Astrocyte of the spinal cord (primary cell): ENCODE measurements around the gene SEMG2.

ENCODE experiments used
- DNase-seq: peaks from one replicate; pipeline ENCODE4 v3.0.0; 2011; ENCODE audit warnings: low read depth, low spot score
- H3K4me3 ChIP-seq: 2 replicates; pipeline ENCODE4 v1.5.1; 2011; ENCODE audit warnings: low read depth, mild to moderate bottlenecking, low read length, moderate library complexity
- CTCF ChIP-seq: IDR thresholded peaks from 2 replicates; pipeline ENCODE4 v1.5.1; 2012; ENCODE audit warnings: low read depth, mild to moderate bottlenecking, low read length, inconsistent platforms
- in situ Hi-C: cut with HindIII; loops from 2 replicates; pipeline ENCODE4 v1.10.0; 2017; ENCODE audit warnings: low sequenced_read_pairs

The SEMG2 gene

GRCh38 chr20:45246109-45246508 lies 24.9 kb downstream of the SEMG2 start:
- in situ Hi-C loops: no loop called here
- no peak for TF ChIP-seq CTCF
- H3K4me3 ChIP-seq: no peak overlapping the region
- no peak for DNase-seq

GRCh38 chr20:45247865-45248264 lies 26.7 kb downstream of the SEMG2 start:
- TF ChIP-seq CTCF: no peak
- no peak for DNase-seq
- no peak overlapping the region for H3K4me3 ChIP-seq
- in situ Hi-C loops: no loop called here

- no peak overlapping the region for H3K4me3 ChIP-seq
- in situ Hi-C loops: no loop called here
- no peak for TF ChIP-seq CTCF
- no peak for DNase-seq
Measured at GRCh38 chr20:45248609-45249008, 27.4 kb downstream of the SEMG2 start.

GRCh38 chr20:45251884-45252560 lies 30.8 kb downstream of the SEMG2 start:
- DNase-seq: no peak
- in situ Hi-C loops: no loop called here
- H3K4me3 ChIP-seq: no peak overlapping the region
- TF ChIP-seq CTCF: no peak

- in situ Hi-C loops: no loop called here
- no peak overlapping the region for H3K4me3 ChIP-seq
- no peak for TF ChIP-seq CTCF
- DNase-seq: no peak
Measured at GRCh38 chr20:45253261-45253660, 32.1 kb downstream of the SEMG2 start.

GRCh38 chr20:45254383-45255262 lies 33.5 kb downstream of the SEMG2 start, which contains the start of gene SLPI:
SLPI (minus strand) TSS chr20:45254564; CDS start chr20:45254543, 21 bp downstream.
- in situ Hi-C loops: no loop called here
- TF ChIP-seq CTCF: no peak
- no peak within 1 kb of the TSS for H3K4me3 ChIP-seq
- peak; percentile 7 for DNase-seq
